Endothelial cell of umbilical vein (primary cell): ENCODE measurements around the gene LGI4. TPM values are rescaled to one million over a fixed set of nuclear protein-coding genes. Genes with fewer than 3 reads are reported as not detected.

Experiments used
- BruUV-seq: library from RNA; stranded (reverse); fragments of 400-500 nt; replicated peaks from 2 replicates; lab custom pipeline; 2021; lab: Mats Ljungman, UMichigan
- CTCF ChIA-PET: fragments of 300-600, 350-600 bp; sonication (Branson Sonifier 250); formaldehyde crosslinking; loops from one replicate; lab custom pipeline; 2021; ENCODE audit warnings: antibody characterized with exemption, inconsistent platforms; lab: Charles Lee
- POLR2A ChIA-PET: fragments of 300-600, 350-600 bp; sonication (Branson Sonifier 250); formaldehyde crosslinking; loops from one replicate; lab custom pipeline; 2021; ENCODE audit warnings: antibody characterized with exemption, inconsistent platforms; lab: Charles Lee
- DNase-seq: peaks from one replicate; pipeline ENCODE4 v3.0.0-alpha.2; 2011; ENCODE audit warnings: low read depth, low spot score
- FAIRE-seq: peaks from 2 replicates; lab custom pipeline; 2011; peaks lifted over from hg19 to GRCh38; lab: Jason Lieb, UNC
- H2AFZ ChIP-seq: 2 replicates; pipeline ENCODE4 v1.6.0; 2012; ENCODE audit warnings: low read depth, low read length, control low read depth, inconsistent platforms
- H3K27ac ChIP-seq: 2 replicates; pipeline ENCODE4 v1.5.1; 2011; ENCODE audit warnings: low read depth, mild to moderate bottlenecking, control low read depth, low read length, moderate library complexity; ENCODE audit not compliant: insufficient read depth
- H3K27me3 ChIP-seq, 2 experiments: 2 replicates each; pipeline versions ENCODE4 v1.6.0 to v1.6.1; 2011; ENCODE audit warnings: low read length in 2 of 2, mixed read lengths in 1 of 2; ENCODE audit not compliant: control insufficient read depth in 2 of 2, insufficient read depth in 2 of 2
- H3K36me3 ChIP-seq, 2 experiments: 2 replicates in 1 of 2; 3 replicates in 1 of 2; pipeline ENCODE4 v1.5.1; 2011; ENCODE audit warnings: low read length in 2 of 2, mild to moderate bottlenecking in 1 of 2, moderate library complexity in 1 of 2; ENCODE audit not compliant: control insufficient read depth in 2 of 2, insufficient read depth in 2 of 2; ENCODE audit errors: extremely low read depth in 1 of 2
- H3K4me1 ChIP-seq: 3 replicates; pipeline ENCODE4 v1.5.1; 2011; ENCODE audit warnings: mild to moderate bottlenecking, low read length; ENCODE audit not compliant: control insufficient read depth, insufficient read depth; ENCODE audit errors: extremely low read depth
- H3K4me2 ChIP-seq: 2 replicates; pipeline ENCODE4 v1.6.1; 2011; ENCODE audit warnings: low read length, control low read depth, mixed read lengths; ENCODE audit not compliant: insufficient read depth
- H3K4me3 ChIP-seq, 3 experiments: fragments of 200-600 bp in 1 of 3; sonication (generic), shearing (Covaris generic) in 1 of 3; replicated peaks in 1 of 3; 2 replicates each; pipeline ENCODE4 v1.5.1; 2011 to 2016; ENCODE audit warnings: control low read depth in 3 of 3, low read length in 3 of 3, mild to moderate bottlenecking in 2 of 3, inconsistent platforms in 1 of 3, low read depth in 1 of 3, moderate library complexity in 1 of 3; ENCODE audit not compliant: insufficient read depth in 1 of 3
- H3K79me2 ChIP-seq: 2 replicates; pipeline ENCODE4 v1.6.0; 2012; ENCODE audit warnings: low read length, inconsistent platforms; ENCODE audit not compliant: control insufficient read depth, insufficient read depth
- H3K9ac ChIP-seq: replicated peaks from 2 replicates; pipeline ENCODE3; 2011; ENCODE audit warnings: low read length, control low read depth; ENCODE audit not compliant: insufficient read depth; ENCODE audit errors: extremely low read depth
- H3K9me1 ChIP-seq: replicated peaks from 3 replicates; pipeline ENCODE4 v1.6.0; 2011; ENCODE audit warnings: mild to moderate bottlenecking, low read length; ENCODE audit not compliant: control insufficient read depth, insufficient read depth; ENCODE audit errors: extremely low read depth
- H3K9me3 ChIP-seq: replicated peaks from 2 replicates; pipeline ENCODE4 v1.5.1; 2012; ENCODE audit warnings: low read length, inconsistent platforms; ENCODE audit not compliant: control insufficient read depth, insufficient read depth
- H4K20me1 ChIP-seq: replicated peaks from 2 replicates; pipeline ENCODE3; 2011; ENCODE audit warnings: mild to moderate bottlenecking, low read length; ENCODE audit not compliant: control insufficient read depth, insufficient read depth; ENCODE audit errors: extremely low read depth
- CTCF ChIP-seq, 2 donors: IDR thresholded peaks; 1 replicate in 1 of 2; 2 replicates in 1 of 2; pipeline ENCODE4 v1.5.1; 2011; ENCODE audit warnings: low read length in 2 of 2, mild to moderate bottlenecking in 2 of 2, moderate library complexity in 2 of 2, control low read depth in 1 of 2, inconsistent platforms in 1 of 2, low read depth in 1 of 2; ENCODE audit not compliant: insufficient read depth in 1 of 2; ENCODE audit errors: extremely low read depth in 1 of 2
- EZH2 ChIP-seq: IDR thresholded peaks from 2 replicates; pipeline ENCODE4 v1.6.1; 2012; ENCODE audit warnings: borderline replicate concordance, low read depth, mild to moderate bottlenecking, moderate library complexity, low read length, inconsistent platforms; ENCODE audit not compliant: severe bottlenecking
- FOS ChIP-seq: IDR thresholded peaks from 2 replicates; pipeline ENCODE4 v1.6.1; 2011; ENCODE audit warnings: mild to moderate bottlenecking, low read length, moderate library complexity, borderline replicate concordance; ENCODE audit not compliant: insufficient read depth
- GATA2 ChIP-seq: IDR thresholded peaks from 2 replicates; pipeline ENCODE4 v1.7.0; 2011; ENCODE audit warnings: low read depth, mild to moderate bottlenecking, moderate library complexity, mixed read lengths, low read length; ENCODE audit not compliant: insufficient read length, insufficient read depth
- JUN ChIP-seq: IDR thresholded peaks from 2 replicates; pipeline ENCODE4 v1.6.1; 2011; ENCODE audit warnings: borderline replicate concordance, low read depth; ENCODE audit not compliant: insufficient read length, insufficient read depth
- MAX ChIP-seq: IDR thresholded peaks from 2 replicates; pipeline ENCODE4 v1.6.1; 2011; ENCODE audit not compliant: insufficient read depth, insufficient read length
- MYC ChIP-seq: IDR thresholded peaks from one replicate; pipeline ENCODE4 v1.6.1; 2011; ENCODE audit warnings: mild to moderate bottlenecking, low read depth, low read length
- POLR2A ChIP-seq: IDR thresholded peaks from 2 replicates; pipeline ENCODE4 v1.6.1; 2012; ENCODE audit warnings: low read depth, mild to moderate bottlenecking, control low read depth, low read length
- POLR2AphosphoS5 ChIP-seq: IDR thresholded peaks from 2 replicates; pipeline ENCODE4 v1.6.1; 2012; ENCODE audit warnings: low read depth, mild to moderate bottlenecking, control low read depth, low read length, moderate library complexity; ENCODE audit not compliant: insufficient read depth
- dilution Hi-C: fragments of 300-500 bp; cut with MboI; formaldehyde crosslinking; loops from one replicate; pipeline ENCODE4 v1.15.0; 2019; ENCODE audit warnings: low sequenced_read_pairs; ENCODE audit not compliant: extremely low pct_ligation_motif_present
- intact Hi-C: fragments of 100-400 bp; cut with micrococcal nuclease; formaldehyde crosslinking; loops from one replicate; pipeline ENCODE4 v1.10.0; 2022
- polyA plus RNA-seq, 4 experiments: library from polyadenylated mRNA; depleted of rRNA in 3 of 4; stranded (reverse) in 3 of 4; unstranded in 1 of 4; fragments of >200 nt; gene quantifications; 2 replicates each; pipeline versions ENCODE4 v1.2.1 to v1.2.3, GENCODE V29; 2011 to 2012; ENCODE audit warnings: missing spikeins in 1 of 4
- total RNA-seq: library from RNA; stranded (reverse); gene quantifications from 2 replicates; pipeline ENCODE4 v1.2.3, GENCODE V29; 2021

The LGI4 gene
- total and polyA plus RNA-seq, 2 donors (not counting 3 experiments of a cell fraction or from before 2014, with no cell fraction given), result not detected

GRCh38 chr19:35099897-35100275 lies 35.0 kb downstream of the LGI4 start:
- dilution Hi-C loops, result no loop called here
- ChIA-PET CTCF (interaction anchor here (1.6 to 1.9 kb wide), 3 partner anchors 8 to 33 kb away, joined by 3 to 7 read pairs (median 7); partner anchors contain the start of gene FXYD3), POLR2A (no interaction called here)
- Histone ChIP-seq H3K79me2 (no peaks in the 10 kb centered on the region), H3K4me1 (no peaks in the 10 kb centered on the region), H3K9me1 (no peaks in the 10 kb centered on the region), H3K4me2 (no peak overlapping the region), H3K9me3 (no peaks in the 10 kb centered on the region), H3K27ac (no peak overlapping the region), H3K36me3 (no peaks in the 10 kb centered on the region), H4K20me1 (no peaks in the 10 kb centered on the region), H3K9ac (no peak overlapping the region), H3K27me3 (no peaks in the 10 kb centered on the region), H2AFZ (no peak overlapping the region), H3K4me3 (no peak overlapping the region)
- DNase-seq, result no peak
- intact Hi-C loops, result no loop called here
- BruUV-seq, result no TSS peak
- TF ChIP-seq MYC (no peak), POLR2A (no peak), JUN (no peak), EZH2 (no peak), GATA2 (no peak), FOS (no peak), POLR2AphosphoS5 (no peak), CTCF (IDR thresholded peaks at IDR 0.05; ENCODE audit: extremely low read depth in 1 of 2, insufficient read depth in 1 of 2, low read depth in 1 of 2, low read length in 2 of 2) (no peak), MAX (no peak)
- FAIRE-seq, result no peak
